ENCODE data around the gene BTF3L4. TPM values are rescaled to one million over a fixed set of nuclear protein-coding genes. Genes with fewer than 3 reads are reported as not detected.
"Not testable (repeated sequence)": the region's sequence is repeated elsewhere in the genome, so short reads cannot be mapped to it uniquely, and the experiment has no call there.

BTF3L4 gene
- polyA plus RNA-seq, 1 donor: 39.6 TPM

DNA sequence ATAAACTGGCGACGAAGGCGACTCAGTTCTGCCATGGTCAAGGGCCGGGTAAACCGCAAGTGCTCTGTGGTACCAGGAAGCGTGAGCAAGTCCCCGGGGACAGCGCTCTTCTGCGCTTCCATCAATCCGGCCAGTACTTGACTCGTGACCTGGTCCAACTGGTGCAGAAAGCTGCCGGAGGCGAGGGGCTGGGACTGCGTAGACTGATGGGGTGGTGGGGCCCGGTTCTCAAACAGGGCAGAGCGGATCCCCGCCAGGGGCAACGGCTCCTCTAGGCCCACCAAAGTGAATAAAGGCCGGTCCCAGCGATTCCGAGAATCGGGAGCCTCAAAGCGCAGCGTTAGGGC, 23.3 kb upstream of the BTF3L4 start:
- peak overlapping the region; percentile 94 for H3K4me3 ChIP-seq (ENCODE audit: low read length)
- no CpG with 5 or more reads among the region's 24 CpGs for WGBS (ENCODE audit: insufficient coverage, low lambda C conversion rate)
- peaks cover 2% of the 10 kb centered on the region for H3K9me3 ChIP-seq (ENCODE audit: control insufficient read depth, low read depth, low read length)
- peak; percentile 20 to 58 for DNase-seq
- H3K27ac ChIP-seq (ENCODE audit: low read length): peak overlapping the region; percentile 91
- peaks cover 10% of the 10 kb centered on the region for H3K4me1 ChIP-seq (ENCODE audit: control insufficient read depth, insufficient read depth, low read length)
- no peaks in the 10 kb centered on the region for H3K27me3 ChIP-seq (ENCODE audit: control insufficient read depth, insufficient read depth, low read length)
- H3K36me3 ChIP-seq (ENCODE audit: control insufficient read depth, insufficient read depth, low read length): peaks cover 8% of the 10 kb centered on the region

DNA sequence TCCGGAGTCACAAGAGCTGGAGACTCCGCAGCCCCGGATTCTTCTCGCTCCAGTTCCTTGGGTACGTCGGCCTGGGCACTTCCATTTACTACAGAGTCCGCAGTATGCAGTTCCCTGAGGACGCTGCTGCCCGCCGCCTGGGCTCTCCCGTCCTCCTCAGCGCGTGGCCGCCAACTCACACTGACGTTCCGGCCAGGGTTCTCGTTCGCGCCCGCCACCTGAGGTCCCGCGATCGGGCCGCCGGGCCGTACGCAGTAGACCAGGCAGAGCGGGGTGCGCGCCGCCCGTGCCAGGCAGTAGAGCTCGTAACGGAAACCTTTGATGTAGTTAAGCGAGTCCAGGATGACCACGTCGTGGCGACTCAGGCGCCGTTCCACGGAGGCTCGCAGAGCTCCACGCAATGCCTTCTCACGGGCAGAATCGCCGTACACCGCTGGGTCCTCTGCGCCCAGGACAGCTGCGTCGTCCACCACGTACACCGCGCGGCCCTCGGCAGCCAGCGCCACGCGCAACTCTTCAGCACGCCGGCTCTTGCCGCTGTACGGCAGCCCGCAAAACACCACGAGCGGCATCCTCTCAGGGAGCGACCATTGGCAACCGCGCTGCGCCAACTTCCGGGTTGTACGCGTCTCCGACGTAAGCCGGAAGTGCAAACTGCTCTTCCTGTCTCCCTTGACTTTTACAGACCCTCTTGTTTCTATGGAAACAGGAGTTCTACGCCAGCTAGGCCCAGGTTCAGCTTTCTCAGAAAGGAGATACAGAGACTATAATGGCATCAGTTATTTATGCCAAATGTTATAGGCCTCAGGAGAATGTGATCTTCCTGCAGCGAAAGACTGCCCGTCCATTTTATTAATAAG, 22.7 kb upstream of the BTF3L4 start, which contains the start of gene KTI12:
Gene KTI12 (minus strand): TSS at position 621 of the 860 bp plus-strand sequence. CDS start 49 bp downstream, at position 572.
- Histone ChIP-seq H3K4me1 (ENCODE audit: control insufficient read depth, insufficient read depth, low read length) (peaks cover 10% of the 10 kb centered on the region), H3K9me3 (ENCODE audit: control insufficient read depth, low read depth, low read length) (peaks cover 2% of the 10 kb centered on the region), H3K36me3 (ENCODE audit: control insufficient read depth, insufficient read depth, low read length) (peaks cover 11% of the 10 kb centered on the region), H3K27ac (ENCODE audit: low read length) (peak within 1 kb of the TSS; percentile 91), H3K4me3 (ENCODE audit: low read length) (peak within 1 kb of the TSS; percentile 94), H3K27me3 (ENCODE audit: control insufficient read depth, insufficient read depth, low read length) (no peaks in the 10 kb centered on the region)
- DNase-seq: peak; percentile 87 to 93
- 42% methylated on average over 2 of the region's 78 CpGs for WGBS (ENCODE audit: insufficient coverage, low lambda C conversion rate)

DNA sequence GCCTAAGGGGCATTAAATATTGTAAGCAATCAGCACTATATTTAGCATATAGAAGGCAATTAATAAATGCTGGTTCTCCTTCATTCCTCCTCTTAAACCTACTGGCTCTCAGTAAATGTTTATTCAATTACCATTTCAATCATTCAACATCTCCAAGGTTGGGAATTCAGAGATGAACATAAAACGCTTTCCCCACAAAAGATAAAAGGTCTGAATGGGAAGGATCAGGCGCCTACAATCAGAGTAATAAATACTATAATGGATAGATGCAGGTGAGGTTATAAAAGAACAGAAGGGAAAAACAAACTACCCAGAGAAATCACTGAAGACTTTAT, 22.1 kb upstream of the BTF3L4 start:
- no peak for DNase-seq
- H3K9me3 ChIP-seq (ENCODE audit: control insufficient read depth, low read depth, low read length): peaks cover 2% of the 10 kb centered on the region
- H3K27me3 ChIP-seq (ENCODE audit: control insufficient read depth, insufficient read depth, low read length): no peaks in the 10 kb centered on the region
- peaks cover 11% of the 10 kb centered on the region for H3K36me3 ChIP-seq (ENCODE audit: control insufficient read depth, insufficient read depth, low read length)
- WGBS (ENCODE audit: insufficient coverage, low lambda C conversion rate): 60% methylated on average over 1 of the region's 2 CpGs
- H3K27ac ChIP-seq (ENCODE audit: low read length): peak overlapping the region; percentile 91
- H3K4me1 ChIP-seq (ENCODE audit: control insufficient read depth, insufficient read depth, low read length): peaks cover 10% of the 10 kb centered on the region
- peak overlapping the region; percentile 94 for H3K4me3 ChIP-seq (ENCODE audit: low read length)

DNA sequence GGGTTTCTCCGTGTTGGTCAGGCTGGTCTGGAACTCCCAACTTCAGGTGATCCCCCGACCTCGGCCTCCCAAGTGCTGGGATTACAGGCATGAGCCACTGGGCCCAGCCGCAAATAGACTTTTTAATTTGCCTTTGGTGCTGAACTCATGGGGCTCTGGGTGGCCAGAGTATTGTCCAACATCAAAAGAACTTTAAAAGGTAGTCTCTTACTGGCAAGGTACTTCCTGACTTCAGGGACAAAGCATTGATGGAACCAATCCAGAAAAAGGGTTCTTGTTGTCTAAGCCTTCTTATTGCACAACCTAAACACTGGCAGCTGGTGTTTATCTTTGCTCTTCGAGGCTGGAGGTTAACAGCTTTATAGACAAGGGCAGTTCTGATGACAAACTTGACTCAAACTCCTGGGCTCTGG, 18.7 kb upstream of the BTF3L4 start:
- Histone ChIP-seq H3K4me3 (ENCODE audit: low read length) (no peak overlapping the region), H3K27me3 (ENCODE audit: control insufficient read depth, insufficient read depth, low read length) (no peaks in the 10 kb centered on the region), H3K9me3 (ENCODE audit: control insufficient read depth, low read depth, low read length) (peaks cover 2% of the 10 kb centered on the region), H3K27ac (ENCODE audit: low read length) (peak overlapping the region; percentile 20), H3K4me1 (ENCODE audit: control insufficient read depth, insufficient read depth, low read length) (no peaks in the 10 kb centered on the region), H3K36me3 (ENCODE audit: control insufficient read depth, insufficient read depth, low read length) (peaks cover 17% of the 10 kb centered on the region)
- DNase-seq: peak; percentile 16 to 35
- WGBS (ENCODE audit: insufficient coverage, low lambda C conversion rate): no CpG with 5 or more reads among the region's 5 CpGs

DNA sequence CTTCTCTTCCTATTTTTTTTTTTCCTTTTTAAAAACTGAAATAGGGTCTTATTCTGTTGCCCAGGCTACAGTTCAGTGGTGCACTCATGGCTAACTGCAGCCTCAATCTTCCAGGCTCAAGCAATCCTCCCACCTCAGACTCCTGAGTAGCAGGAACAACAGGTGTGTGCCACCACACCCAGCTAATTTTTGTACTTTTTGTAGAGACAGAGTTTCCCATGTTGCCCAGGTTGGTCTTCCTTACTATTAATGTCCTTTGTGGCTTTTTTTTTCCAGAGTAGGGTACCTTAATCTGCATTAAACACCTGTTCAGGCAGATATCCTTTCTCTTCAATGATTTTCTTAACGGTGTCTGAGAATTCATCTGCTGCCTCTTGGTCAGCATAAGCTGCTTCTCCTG, 18.2 kb upstream of the BTF3L4 start:
- Histone ChIP-seq H3K9me3 (ENCODE audit: control insufficient read depth, low read depth, low read length) (peaks cover 2% of the 10 kb centered on the region), H3K27me3 (ENCODE audit: control insufficient read depth, insufficient read depth, low read length) (no peaks in the 10 kb centered on the region), H3K4me1 (ENCODE audit: control insufficient read depth, insufficient read depth, low read length) (no peaks in the 10 kb centered on the region), H3K4me3 (ENCODE audit: low read length) (no peak overlapping the region), H3K36me3 (ENCODE audit: control insufficient read depth, insufficient read depth, low read length) (peaks cover 17% of the 10 kb centered on the region), H3K27ac (ENCODE audit: low read length) (peak overlapping the region; percentile 20)
- DNase-seq: no peak
- no CpG with 5 or more reads among the region's 1 CpG for WGBS (ENCODE audit: insufficient coverage, low lambda C conversion rate)

DNA sequence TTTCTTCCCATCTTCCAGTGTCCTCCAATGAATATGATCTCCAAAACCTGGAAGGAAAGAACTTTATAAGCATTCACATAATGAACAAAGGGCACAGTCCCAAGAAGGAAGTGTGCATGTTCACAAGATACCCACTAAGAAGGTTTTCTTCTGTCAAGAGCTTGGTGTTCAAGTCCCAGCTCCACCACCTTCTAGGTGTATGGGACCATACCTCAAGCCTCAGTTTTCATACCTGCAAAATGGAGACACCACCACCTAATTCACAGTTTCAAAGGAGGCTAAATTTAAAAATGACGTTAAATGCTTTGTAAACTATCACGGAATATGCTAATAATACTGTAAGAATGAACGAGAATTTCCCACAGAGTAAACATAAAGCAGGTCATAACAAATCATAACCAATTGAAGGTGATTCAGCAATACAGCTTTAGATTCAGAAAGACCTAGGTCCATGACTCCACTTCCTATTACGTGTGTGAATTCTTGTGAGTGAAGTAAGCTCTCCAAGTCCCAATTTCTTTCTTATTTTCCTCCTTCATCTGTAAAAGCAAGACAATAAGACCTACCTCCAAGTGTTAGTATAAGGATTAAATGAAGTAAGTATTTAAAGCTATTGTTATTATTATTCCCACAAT, 14.4 kb upstream of the BTF3L4 start:
- Histone ChIP-seq H3K4me1 (ENCODE audit: control insufficient read depth, insufficient read depth, low read length) (no peaks in the 10 kb centered on the region), H3K4me3 (ENCODE audit: low read length) (no peak overlapping the region), H3K36me3 (ENCODE audit: control insufficient read depth, insufficient read depth, low read length) (peaks cover 17% of the 10 kb centered on the region), H3K9me3 (ENCODE audit: control insufficient read depth, low read depth, low read length) (no peaks in the 10 kb centered on the region), H3K27ac (ENCODE audit: low read length) (no peak overlapping the region), H3K27me3 (ENCODE audit: control insufficient read depth, insufficient read depth, low read length) (no peaks in the 10 kb centered on the region)
- no CpG with 5 or more reads among the region's 4 CpGs for WGBS (ENCODE audit: insufficient coverage, low lambda C conversion rate)
- no peak for DNase-seq

DNA sequence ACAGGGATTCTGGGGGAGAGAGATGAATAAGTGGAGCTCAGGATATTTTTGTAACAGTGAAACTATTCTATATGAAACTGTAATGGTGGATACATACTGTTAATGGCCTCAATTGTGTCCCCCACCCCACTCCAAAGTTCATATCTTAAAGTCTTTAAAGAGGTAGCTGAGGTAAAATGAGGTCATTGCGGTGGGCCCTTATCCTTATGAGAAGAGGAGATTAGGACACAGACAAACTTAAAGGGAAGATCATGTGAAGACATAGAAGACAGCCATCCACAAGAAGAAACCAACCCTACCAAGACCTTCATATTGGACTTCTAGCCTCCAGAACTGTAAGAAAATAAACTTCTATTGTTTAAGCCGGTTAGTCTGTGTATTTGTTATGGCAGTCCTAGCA, 10.9 kb upstream of the BTF3L4 start:
- no peak overlapping the region for H3K4me3 ChIP-seq (ENCODE audit: low read length)
- 80% methylated on average over 1 of the region's 2 CpGs for WGBS (ENCODE audit: insufficient coverage, low lambda C conversion rate)
- no peaks in the 10 kb centered on the region for H3K27me3 ChIP-seq (ENCODE audit: control insufficient read depth, insufficient read depth, low read length)
- no peak overlapping the region for H3K27ac ChIP-seq (ENCODE audit: low read length)
- DNase-seq: no peak
- no peaks in the 10 kb centered on the region for H3K9me3 ChIP-seq (ENCODE audit: control insufficient read depth, low read depth, low read length)
- peaks cover 4% of the 10 kb centered on the region for H3K36me3 ChIP-seq (ENCODE audit: control insufficient read depth, insufficient read depth, low read length)
- H3K4me1 ChIP-seq (ENCODE audit: control insufficient read depth, insufficient read depth, low read length): no peaks in the 10 kb centered on the region

DNA sequence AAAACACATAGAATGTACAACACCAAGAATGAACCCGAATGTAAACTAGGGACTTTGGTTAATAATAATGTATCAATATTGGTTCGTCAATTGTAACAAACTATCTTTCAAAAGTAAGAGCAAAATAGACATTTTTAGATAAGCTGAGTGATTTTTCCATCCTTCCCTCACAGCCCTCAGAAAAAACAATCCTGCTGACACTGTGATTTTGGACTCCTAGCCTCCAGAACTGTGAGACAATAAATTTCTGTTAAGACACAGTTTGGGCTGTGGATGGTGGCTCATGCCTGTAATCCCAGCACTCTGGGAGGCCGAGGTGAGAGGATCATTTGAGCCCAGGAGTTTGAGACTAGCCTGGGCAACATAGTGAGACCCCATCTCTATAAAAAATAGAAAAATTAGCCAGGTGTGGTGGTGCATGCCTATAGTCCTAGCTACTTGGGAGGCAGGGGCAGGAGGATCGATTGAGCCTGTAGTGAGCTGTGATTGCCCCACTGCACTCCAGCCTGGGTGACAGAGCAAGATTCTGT, 10.4 kb upstream of the BTF3L4 start:
- H3K27ac ChIP-seq (ENCODE audit: low read length); H3K36me3 ChIP-seq (ENCODE audit: control insufficient read depth, insufficient read depth, low read length); H3K27me3 ChIP-seq (ENCODE audit: control insufficient read depth, insufficient read depth, low read length); H3K4me1 ChIP-seq (ENCODE audit: control insufficient read depth, insufficient read depth, low read length); DNase-seq; H3K9me3 ChIP-seq (ENCODE audit: control insufficient read depth, low read depth, low read length); H3K4me3 ChIP-seq (ENCODE audit: low read length): not testable (repeated sequence)
- 100% methylated on average over 1 of the region's 4 CpGs for WGBS (ENCODE audit: insufficient coverage, low lambda C conversion rate)

DNA sequence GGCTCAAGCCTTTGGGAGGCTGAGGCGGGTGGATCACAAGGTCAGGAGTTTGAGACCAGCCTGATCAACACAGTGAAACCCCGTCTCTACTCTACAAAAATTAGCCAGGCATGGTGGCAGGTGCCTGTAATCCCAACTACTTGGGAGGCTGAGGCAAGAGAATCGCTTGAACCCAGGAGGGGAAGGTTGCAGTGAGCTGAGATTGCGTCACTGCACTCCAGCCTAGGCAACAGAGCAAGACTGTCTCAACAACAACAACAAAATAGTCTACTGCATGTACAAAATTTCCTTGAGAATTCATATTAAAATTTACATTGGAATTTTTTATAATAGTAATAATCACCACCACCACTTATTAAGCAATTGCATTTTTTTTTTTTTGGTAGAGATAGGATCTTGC, 6.8 kb upstream of the BTF3L4 start:
- no CpG with 5 or more reads among the region's 4 CpGs for WGBS (ENCODE audit: insufficient coverage, low lambda C conversion rate)

DNA sequence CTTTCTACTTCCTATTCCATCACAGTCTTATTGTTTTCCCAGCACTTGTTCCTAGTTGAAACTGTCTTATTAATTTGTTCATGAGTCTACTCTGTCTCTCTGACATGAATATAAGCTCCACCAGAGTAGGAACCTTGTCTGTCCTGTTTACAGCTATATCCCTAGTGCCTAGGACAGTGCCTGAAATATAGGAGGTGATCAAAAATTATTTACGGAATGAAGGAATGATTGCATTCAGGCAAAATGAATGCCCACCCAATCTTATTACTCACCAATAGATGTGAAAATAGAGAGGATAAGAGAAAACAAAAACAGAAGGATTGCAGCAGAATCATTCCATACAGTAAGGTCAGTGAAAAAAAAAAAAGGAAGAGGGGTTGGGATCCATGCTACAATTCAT, 2.2 kb upstream of the BTF3L4 start:
- Histone ChIP-seq H3K4me1 (ENCODE audit: control insufficient read depth, insufficient read depth, low read length) (peaks cover 3% of the 10 kb centered on the region), H3K27ac (ENCODE audit: low read length) (no peak overlapping the region), H3K4me3 (ENCODE audit: low read length) (peak overlapping the region; percentile 78), H3K9me3 (ENCODE audit: control insufficient read depth, low read depth, low read length) (no peaks in the 10 kb centered on the region), H3K27me3 (ENCODE audit: control insufficient read depth, insufficient read depth, low read length) (no peaks in the 10 kb centered on the region), H3K36me3 (ENCODE audit: control insufficient read depth, insufficient read depth, low read length) (peaks cover 5% of the 10 kb centered on the region)
- no peak for DNase-seq
- WGBS (ENCODE audit: insufficient coverage, low lambda C conversion rate): no CpG with 5 or more reads among the region's 1 CpG

More for the DNA sequence above, 6.8 kb upstream of the BTF3L4 start:
- not testable (repeated sequence) for H3K4me1 ChIP-seq (ENCODE audit: control insufficient read depth, insufficient read depth, low read length); H3K4me3 ChIP-seq (ENCODE audit: low read length); H3K27me3 ChIP-seq (ENCODE audit: control insufficient read depth, insufficient read depth, low read length); DNase-seq; H3K36me3 ChIP-seq (ENCODE audit: control insufficient read depth, insufficient read depth, low read length); H3K9me3 ChIP-seq (ENCODE audit: control insufficient read depth, low read depth, low read length); H3K27ac ChIP-seq (ENCODE audit: low read length)

All from large intestine (tissue), 3 donors.